GM10266 (cell line): Measurements from ENCODE around the gene SULT1C4.

ENCODE experiments used
- DNase-seq: peaks from one replicate; pipeline ENCODE4 v3.0.0; 2012; ENCODE audit errors: extremely low spot score
- CTCF ChIP-seq: IDR thresholded peaks from 2 replicates; pipeline ENCODE4 v1.5.1; 2012; ENCODE audit warnings: mild to moderate bottlenecking, low read depth; ENCODE audit not compliant: control insufficient read depth, insufficient read depth; ENCODE audit errors: missing control alignments

The SULT1C4 gene

DNA sequence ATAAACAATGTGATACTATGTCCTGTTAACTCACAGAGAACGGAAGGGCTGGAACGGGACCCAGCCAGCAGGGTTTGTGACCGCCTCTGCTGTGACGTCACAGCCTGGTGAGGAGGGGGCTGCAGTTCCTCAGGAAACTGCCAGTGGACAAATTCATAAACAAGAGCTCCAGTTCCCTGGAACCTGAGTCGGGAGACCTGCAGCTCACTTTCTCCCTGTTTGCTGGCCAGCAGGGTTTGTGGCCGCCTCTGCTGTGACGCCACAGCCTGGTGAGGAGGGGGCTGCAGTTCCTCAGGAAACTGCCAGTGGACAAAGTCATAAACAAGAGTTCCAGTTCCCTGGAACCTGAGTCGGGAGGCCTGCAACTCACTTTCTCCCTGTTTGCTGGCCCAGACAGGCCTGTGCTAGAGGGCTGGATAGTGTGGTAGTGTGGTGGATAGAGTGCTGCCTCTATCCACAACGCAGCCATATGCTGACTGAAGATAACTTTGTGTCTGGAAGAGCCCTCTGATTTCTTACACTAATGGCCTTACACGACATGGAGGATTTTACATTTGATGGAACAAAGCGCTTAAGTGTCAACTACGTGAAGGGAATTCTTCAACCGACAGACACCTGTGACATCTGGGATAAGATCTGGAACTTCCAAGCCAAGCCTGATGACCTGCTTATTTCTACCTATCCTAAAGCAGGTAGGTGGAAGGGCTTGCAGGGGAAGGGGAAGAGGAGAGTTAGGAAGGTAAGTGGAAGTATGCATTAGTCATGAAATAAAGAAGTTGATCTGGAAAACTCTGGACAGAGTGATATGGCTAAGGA, at the start of gene SULT1C4:
Gene SULT1C4, plus strand, starts transcription at position 140 of the 816 bp plus-strand sequence. Its CDS starts 384 bp downstream, at position 524.
- TF ChIP-seq CTCF = no peak
- no peak for DNase-seq

DNA sequence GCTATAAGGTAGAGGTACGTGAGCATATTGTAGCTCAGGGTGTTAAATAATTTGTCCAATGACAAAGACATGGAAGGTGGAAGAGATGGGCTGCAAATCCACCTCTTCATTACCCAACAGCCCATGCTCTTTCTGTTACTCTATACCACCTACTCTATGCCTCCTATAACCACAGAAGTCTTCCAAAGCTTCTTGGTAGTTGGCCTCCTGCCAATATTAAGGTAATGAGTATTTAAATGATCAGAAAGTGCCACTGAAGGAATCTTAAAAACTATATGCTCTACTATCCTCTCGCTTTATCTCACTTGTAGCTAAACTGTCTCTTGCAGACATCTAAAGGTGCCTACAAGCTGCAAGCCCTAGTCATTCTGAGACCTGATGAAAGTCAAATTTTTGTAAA, 48.0 kb upstream of the SULT1C4 start:
- no peak for TF ChIP-seq CTCF
- no peak for DNase-seq

- TF ChIP-seq CTCF = no peak
- no peak for DNase-seq
Measured at GRCh38 chr2:108330979-108331378, 46.8 kb upstream of the SULT1C4 start.

DNA sequence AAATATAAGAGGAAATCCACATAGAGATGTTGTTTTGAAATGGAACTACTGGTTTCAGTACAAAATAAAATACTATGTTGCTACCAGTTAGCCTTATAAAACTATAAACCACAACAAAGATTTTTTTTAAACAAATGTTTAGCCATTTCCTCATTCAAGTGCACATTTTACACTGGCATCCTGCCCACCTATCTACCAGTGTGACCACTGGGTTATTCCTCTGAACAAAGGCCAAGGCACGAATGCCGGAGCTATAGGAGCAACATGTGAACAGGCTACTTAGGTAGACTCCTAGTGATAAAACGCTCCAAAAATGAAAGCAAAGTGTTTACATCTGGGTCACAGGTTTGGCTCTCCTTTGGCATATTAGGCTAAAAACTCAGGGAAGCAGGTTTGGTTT, 31.8 kb upstream of the SULT1C4 start:
- DNase-seq = no peak
- no peak for TF ChIP-seq CTCF

DNA sequence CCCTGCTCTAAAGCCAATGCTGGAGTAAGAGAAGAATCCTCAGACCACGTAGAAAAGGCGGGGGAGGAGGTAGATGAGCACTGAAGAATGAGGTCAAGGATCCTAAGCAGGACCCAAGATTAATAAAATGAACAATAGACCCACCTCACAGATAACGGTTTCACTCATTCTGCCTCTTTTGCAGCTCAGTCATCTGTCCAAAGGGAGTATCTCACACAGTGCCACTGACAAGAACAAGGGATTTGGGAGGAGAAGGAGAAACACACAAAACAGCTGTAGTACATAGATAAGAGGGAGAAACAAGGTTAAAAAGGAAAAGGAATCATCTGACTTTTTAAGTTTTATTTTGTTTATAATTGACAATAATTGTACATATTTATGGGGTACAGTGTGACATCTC, 30.9 kb upstream of the SULT1C4 start:
- TF ChIP-seq CTCF = no peak
- no peak for DNase-seq

- no peak for DNase-seq
Measured at GRCh38 chr2:108347786-108348185, 30.0 kb upstream of the SULT1C4 start.

More at GRCh38 chr2:108347786-108348185, 30.0 kb upstream of the SULT1C4 start:
- TF ChIP-seq CTCF = no peak
